Kidney epithelial cell (primary cell): ENCODE results near the gene OR6C74. TPM values are rescaled to one million over a fixed set of nuclear protein-coding genes. Genes with fewer than 3 reads are reported as not detected.

Experiments used
- DNase-seq: peaks from one replicate; pipeline ENCODE4 v3.0.0-alpha.2; 2010; ENCODE audit warnings: low read depth
- H3K27me3 ChIP-seq: 2 replicates; pipeline ENCODE4 v1.6.0; 2011; ENCODE audit warnings: low read length; ENCODE audit not compliant: control insufficient read depth, insufficient read depth
- H3K36me3 ChIP-seq: 2 replicates; pipeline ENCODE4 v1.5.1; 2011; ENCODE audit warnings: low read length; ENCODE audit not compliant: control insufficient read depth, insufficient read depth
- H3K4me3 ChIP-seq: 2 replicates; pipeline ENCODE4 v1.5.1; 2011; ENCODE audit warnings: low read depth, mild to moderate bottlenecking, control low read depth, low read length
- CTCF ChIP-seq: IDR thresholded peaks from 2 replicates; pipeline ENCODE4 v1.5.1; 2011; ENCODE audit warnings: mild to moderate bottlenecking, moderate library complexity, low read length, control low read depth, inconsistent platforms; ENCODE audit not compliant: insufficient read depth, poor library complexity, severe bottlenecking
- total RNA-seq: library from RNA; depleted of rRNA; stranded (reverse); fragments of >200 nt; gene quantifications from 2 replicates; pipeline ENCODE4 v1.2.3, GENCODE V29; 2015

OR6C74 gene
- total RNA-seq = not detected in 2 replicates

DNA sequence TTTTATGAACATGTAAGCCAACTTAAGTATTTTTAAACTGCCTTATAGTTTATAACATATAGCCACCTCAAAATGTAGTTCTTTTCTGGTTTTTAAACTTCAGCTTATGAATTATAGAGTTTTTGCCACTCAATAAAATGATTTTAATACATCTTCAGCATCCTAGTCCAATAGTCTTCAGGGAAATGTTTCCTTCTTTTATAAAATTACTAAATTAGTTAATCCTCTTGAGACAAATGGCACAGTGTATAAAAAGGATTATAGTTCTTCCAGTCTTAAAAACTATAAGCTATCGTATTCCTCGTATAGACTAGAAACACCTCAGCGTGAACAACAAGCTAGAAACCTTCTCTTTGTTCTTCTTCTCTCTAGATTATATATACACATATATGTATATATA, at the start of gene OR6C74:
OR6C74 (plus strand) TSS at position 301 of the 400 bp plus-strand sequence. CDS start 2,679 bp downstream, outside the sequence.
- no peak for TF ChIP-seq CTCF
- no peaks in the 10 kb centered on the region for H3K27me3 ChIP-seq
- H3K36me3 ChIP-seq = no peaks in the 10 kb centered on the region
- no peak within 1 kb of the TSS for H3K4me3 ChIP-seq
- no peak for DNase-seq

GRCh38 chr12:55220725-55221124, 23.7 kb upstream of the OR6C74 start, which contains the start of gene OR10A7:
Gene OR10A7, plus strand, starts transcription at chr12:55221025. Its CDS starts 0 bp downstream, at chr12:55221025.
- Histone ChIP-seq H3K4me3 (no peak within 1 kb of the TSS), H3K27me3 (no peaks in the 10 kb centered on the region), H3K36me3 (no peaks in the 10 kb centered on the region)
- no peak for DNase-seq
- no peak for TF ChIP-seq CTCF

DNA sequence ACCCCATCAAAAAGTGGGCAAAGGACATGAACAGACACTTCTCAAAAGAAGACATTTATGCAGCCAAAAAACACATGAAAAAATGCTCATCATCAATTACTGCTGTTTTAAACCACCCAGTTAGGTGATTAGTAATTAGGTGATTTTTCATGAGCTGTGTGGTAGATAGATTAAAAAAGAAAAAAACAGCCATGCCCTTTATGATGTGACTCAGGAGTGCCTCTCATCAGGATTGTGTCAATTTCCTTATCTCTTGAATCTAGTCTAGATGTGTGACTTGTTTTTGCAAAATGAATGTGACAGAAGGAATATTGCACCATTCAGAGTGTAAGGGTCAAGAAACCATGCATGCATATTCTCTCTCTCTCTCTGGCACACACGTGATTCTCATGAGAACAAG, 17.9 kb upstream of the OR6C74 start:
- no peak for TF ChIP-seq CTCF
- no peak overlapping the region for H3K4me3 ChIP-seq
- DNase-seq = no peak
- H3K27me3 ChIP-seq = no peaks in the 10 kb centered on the region
- no peaks in the 10 kb centered on the region for H3K36me3 ChIP-seq

- no peaks in the 10 kb centered on the region for H3K36me3 ChIP-seq
- no peak overlapping the region for H3K4me3 ChIP-seq
- DNase-seq = no peak
- no peaks in the 10 kb centered on the region for H3K27me3 ChIP-seq
- no peak for TF ChIP-seq CTCF
These were observed 16.8 kb upstream of the OR6C74 start for GRCh38 chr12:55227643-55228042.

DNA sequence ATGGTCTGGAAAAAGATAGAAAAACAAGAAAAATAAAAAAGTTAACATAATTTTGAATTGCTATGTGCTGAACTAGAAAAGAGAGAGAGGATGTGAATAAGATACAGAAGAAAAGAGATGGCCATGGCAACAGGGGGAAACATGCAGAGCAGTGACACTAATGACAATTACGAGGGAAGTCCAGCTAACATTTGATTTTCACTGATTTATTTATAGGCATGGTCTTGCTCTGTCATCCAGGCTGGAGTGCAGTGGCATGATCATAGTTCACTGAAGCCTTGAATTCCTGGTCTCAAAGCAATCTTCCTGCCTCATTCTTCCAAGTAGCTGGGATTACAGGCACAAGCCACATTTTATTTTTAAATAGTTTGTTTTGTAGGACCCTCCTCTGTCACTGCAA, 1.8 kb downstream of the OR6C74 start:
- TF ChIP-seq CTCF = no peak
- H3K27me3 ChIP-seq = no peaks in the 10 kb centered on the region
- DNase-seq = no peak
- H3K36me3 ChIP-seq = no peaks in the 10 kb centered on the region
- no peak overlapping the region for H3K4me3 ChIP-seq

- Histone ChIP-seq H3K4me3 (no peak overlapping the region), H3K36me3 (no peaks in the 10 kb centered on the region), H3K27me3 (no peaks in the 10 kb centered on the region)
- no peak for DNase-seq
- TF ChIP-seq CTCF = no peak
These were observed 6.5 kb downstream of the OR6C74 start for GRCh38 chr12:55250944-55251343.
